LNCAP (cell line): ENCODE measurements around the gene TGM1.

ENCODE experiments used
- TF ChIP-seq, protein P1 (sequence below): fragments of 450-650 bp; IDR thresholded peaks from 2 replicates; pipeline ENCODE4 v1.5.1; 2017; ENCODE audit warnings: mild to moderate bottlenecking

The TGM1 gene

DNA sequence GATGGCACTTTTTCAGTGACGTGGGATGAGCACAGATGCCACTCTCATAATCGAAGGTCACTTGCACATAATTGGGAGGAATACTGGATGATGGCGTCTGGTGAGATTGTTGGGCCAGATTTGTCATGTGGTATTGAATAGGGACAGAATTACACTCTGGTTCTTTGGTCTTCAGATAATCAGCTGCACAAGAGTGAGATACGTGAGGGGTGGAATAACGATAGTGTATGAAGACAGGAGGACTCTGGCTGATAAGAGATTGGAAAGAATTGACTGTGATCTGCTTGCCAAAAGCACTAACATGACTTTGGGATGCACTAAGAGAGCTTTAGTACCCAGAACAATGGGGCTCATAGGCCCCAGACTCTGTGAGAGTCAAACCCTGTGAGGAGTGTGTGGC, 15.4 kb upstream of the TGM1 start:
- TF ChIP-seq, protein P1, sequence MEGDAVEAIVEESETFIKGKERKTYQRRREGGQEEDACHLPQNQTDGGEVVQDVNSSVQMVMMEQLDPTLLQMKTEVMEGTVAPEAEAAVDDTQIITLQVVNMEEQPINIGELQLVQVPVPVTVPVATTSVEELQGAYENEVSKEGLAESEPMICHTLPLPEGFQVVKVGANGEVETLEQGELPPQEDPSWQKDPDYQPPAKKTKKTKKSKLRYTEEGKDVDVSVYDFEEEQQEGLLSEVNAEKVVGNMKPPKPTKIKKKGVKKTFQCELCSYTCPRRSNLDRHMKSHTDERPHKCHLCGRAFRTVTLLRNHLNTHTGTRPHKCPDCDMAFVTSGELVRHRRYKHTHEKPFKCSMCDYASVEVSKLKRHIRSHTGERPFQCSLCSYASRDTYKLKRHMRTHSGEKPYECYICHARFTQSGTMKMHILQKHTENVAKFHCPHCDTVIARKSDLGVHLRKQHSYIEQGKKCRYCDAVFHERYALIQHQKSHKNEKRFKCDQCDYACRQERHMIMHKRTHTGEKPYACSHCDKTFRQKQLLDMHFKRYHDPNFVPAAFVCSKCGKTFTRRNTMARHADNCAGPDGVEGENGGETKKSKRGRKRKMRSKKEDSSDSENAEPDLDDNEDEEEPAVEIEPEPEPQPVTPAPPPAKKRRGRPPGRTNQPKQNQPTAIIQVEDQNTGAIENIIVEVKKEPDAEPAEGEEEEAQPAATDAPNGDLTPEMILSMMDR: no peak

DNA sequence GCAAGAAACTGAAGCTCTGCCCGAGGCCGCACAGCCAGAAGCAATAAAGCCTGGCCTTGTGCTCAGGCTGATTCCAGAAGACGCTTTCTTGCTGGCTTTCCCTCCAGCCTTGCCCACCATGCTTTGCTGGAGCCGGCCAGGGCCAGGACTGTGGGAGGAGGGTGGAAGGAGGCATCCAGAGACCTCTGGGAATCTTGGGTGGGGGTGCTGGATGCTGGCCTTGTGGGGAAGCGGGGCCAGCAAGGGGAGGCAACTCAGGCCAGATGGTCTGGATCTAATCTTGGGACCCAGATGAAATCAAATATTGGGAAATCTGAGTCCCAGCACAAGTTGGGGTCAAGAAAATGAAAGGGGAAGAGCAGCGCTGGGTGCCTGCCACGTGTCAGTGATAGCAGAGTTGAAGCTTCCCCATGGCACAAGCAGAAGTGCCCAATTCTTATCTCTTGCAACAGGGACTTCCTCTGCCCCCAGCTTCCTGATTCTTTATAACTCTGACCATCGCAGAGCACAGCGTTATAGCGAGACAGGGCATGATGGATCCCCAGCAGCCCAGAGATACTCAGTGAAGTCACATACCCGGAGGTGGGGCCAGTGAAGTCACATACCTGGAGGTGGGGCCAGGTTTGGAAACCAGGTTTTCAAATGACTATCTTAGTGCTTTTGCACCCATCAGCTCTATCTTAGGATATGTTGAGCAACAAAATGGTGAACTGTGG, 14.8 kb upstream of the TGM1 start:
- TF ChIP-seq, protein P1: no peak

DNA sequence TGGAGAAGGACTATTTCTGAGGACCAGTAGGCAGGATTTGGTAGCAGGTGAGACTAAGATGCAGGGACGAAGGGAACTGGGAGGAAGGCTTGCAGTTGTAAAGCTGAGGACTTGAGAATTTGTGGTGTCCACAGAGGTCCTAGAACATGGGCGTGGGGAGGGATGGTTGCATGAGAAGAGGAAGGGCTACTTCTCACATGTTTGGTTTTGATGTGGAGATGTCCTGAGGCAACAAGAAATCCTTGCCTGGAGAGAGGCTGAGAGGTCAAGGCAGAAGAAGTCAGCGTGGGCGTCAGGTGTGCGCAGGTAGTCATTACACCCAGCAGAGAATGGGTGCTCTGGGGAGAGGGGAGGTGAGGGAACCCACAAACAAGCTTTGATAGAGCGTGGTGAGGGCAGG, 14.1 kb upstream of the TGM1 start:
- TF ChIP-seq, protein P1: no peak

DNA sequence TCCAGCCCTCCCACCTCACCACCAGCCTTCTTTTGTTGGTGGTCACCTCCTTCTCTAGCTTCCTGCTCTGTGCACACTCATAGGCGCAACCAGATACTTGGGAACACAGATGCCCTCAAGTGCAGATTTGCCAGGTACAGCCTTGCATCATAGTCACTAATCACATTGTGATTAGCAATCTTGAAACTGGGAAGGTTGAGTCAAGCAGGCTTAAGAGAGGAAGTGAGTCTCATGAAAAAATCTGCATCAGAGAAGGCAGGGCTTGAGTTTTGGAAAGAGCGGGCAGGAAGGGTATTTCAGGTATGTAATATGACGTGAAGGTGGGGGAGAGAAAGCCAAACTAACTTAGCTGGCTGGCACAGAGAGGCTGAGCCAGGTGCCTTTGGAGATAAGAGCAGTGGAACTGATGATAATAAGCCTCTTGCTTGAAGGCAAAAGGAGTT, 11.1 kb upstream of the TGM1 start:
- TF ChIP-seq, protein P1: no peak

DNA sequence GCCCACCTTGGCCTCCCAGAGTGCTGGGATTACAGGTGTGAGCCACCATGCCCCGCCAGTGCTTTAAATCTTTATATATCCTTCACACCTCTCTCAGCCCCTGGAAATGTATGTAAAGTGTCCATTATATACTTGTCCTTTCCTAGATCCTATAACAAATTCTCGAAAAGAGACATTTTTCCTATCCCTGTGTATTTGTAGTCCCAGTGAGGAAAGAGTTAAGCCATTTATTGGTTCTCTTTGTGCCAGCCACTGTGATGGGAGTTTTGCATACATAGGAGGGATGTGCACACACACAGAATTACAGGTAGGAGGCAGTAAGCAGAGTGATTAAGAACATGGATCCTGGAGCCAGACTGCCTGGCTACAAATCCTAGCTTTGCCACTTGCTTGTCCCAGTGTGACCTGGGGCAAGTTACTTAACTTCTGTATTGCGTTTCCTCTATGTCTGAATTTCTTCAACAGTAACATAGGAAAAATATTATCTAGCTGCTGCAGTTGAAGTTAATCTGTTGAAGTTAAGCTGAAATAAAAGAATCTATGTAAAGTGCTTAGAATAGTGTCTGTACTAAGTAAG, 10.5 kb upstream of the TGM1 start:
- TF ChIP-seq, protein P1: peak; percentile 32; the same call in 1 of the 2 replicates

DNA sequence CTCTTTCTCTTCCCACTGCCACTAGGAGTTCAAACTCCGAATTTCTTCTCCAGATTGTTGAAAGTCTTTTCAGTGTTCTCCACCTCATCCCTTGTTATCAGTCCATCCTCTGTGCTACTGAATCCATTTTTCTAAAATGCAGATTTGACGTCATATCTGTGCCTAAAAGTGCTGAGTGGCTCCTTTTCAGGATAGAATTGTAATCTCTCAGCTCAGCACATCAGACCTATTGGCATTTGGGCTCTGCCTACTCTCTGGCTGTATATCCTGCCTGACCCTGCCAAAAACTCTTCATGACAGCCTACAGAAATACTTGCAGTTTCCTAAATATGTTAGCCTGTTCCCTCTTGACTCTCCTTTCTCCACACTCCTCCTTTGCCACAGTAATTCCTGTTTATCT, 9.5 kb upstream of the TGM1 start:
- TF ChIP-seq, protein P1: no peak

DNA sequence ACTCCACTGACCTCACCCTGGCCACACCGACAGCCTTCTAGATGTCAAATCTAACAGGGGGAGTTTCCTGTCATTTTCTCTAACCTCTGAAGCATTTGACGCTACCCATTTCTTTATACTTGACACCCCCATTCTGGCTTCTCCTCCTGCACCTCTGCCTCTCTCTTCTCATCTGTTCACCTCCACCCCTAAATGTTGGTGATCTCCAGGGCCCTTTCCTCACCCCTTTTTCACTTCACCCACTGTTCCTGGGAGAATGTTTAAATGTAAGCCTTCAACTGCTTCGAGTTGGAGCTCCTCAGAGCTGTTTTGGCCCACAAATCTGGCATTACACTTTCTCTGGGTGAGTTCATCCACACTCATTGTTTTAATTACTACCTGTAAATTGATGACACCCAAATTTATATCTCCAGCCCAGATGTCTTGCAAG, 8.9 kb upstream of the TGM1 start:
- TF ChIP-seq, protein P1: no peak
